ENCODE results near the gene KLHL34.

DNA sequence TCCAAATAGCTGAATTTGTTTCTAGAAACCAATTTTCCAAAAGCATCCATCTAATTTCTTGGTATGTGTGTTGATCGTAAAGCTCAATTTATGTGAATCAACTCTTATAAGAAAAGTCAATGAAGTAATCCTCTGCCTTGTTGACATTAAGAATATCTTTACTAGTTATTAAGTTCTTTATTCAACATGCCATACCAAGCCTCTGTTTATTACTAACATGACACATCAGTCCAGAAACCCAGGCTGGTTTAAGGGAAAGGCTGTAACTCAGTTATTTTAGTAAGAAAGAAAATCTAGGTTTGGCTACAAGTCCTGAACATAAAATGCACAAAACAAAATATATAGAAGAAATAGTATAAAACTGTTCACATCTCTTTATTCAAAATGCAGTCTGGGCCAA is 48.0 kb downstream of the KLHL34 start:
- TF ChIP-seq, protein P1, sequence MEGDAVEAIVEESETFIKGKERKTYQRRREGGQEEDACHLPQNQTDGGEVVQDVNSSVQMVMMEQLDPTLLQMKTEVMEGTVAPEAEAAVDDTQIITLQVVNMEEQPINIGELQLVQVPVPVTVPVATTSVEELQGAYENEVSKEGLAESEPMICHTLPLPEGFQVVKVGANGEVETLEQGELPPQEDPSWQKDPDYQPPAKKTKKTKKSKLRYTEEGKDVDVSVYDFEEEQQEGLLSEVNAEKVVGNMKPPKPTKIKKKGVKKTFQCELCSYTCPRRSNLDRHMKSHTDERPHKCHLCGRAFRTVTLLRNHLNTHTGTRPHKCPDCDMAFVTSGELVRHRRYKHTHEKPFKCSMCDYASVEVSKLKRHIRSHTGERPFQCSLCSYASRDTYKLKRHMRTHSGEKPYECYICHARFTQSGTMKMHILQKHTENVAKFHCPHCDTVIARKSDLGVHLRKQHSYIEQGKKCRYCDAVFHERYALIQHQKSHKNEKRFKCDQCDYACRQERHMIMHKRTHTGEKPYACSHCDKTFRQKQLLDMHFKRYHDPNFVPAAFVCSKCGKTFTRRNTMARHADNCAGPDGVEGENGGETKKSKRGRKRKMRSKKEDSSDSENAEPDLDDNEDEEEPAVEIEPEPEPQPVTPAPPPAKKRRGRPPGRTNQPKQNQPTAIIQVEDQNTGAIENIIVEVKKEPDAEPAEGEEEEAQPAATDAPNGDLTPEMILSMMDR (IDR thresholded peaks at IDR 0.05): no peak
- TF ChIP-seq POLR2A (IDR thresholded peaks at IDR 0.05) (no peak), EP300 (IDR thresholded peaks at IDR 0.05) (no peak)
